HPDE6-E6E7 (cell line): ENCODE data around the gene PDE3A.

Experiments
- DNase-seq: peaks from one replicate; pipeline ENCODE4 v3.0.0; 2011; ENCODE audit warnings: missing footprints; ENCODE audit errors: extremely low spot score

PDE3A gene

DNA sequence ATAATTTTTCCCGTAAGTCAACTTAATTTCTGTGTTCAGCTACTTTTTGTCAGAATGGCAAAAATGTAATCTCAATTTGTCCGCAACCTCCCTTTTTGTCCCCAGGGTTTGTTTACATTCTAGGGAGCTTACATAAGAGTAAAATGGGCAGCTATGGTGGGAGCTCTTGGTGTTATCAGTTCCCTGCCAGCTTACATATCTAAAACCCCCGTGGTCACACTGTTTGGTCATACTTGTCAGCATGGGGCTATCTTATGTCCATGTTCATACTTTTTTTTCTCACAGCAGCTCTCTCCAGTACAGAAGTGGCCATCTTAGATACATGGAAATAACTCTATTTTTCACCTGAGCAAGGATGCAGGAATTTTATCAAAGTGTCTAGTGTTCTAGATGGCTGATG is 343.5 kb downstream of the PDE3A start:
- DNase-seq = no peak

DNA sequence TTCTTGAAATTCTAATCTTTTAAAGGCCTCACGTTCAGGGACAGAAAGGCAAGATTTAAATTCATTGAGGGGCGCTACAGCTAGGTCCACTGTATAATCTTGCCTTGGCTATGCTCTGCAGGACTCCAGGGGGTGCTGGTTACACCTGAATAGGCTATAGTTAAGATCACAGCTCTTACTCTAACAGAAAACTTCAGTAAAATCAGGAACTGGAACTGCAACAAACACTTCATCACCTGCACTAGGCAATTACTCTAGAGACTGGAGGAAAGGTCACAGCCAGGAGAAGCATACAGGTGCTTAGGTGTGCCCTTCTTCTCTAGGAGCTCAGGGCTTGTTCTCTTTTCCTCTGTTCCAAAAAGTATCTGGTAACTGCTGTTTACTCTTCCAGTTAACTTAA is 347.7 kb downstream of the PDE3A start:
- DNase-seq = no peak

GRCh38 chr12:20716985-20717384 is 348.6 kb downstream of the PDE3A start:
- DNase-seq = no peak

- no peak for DNase-seq
These were observed 350.0 kb downstream of the PDE3A start for GRCh38 chr12:20718294-20718693.

DNA sequence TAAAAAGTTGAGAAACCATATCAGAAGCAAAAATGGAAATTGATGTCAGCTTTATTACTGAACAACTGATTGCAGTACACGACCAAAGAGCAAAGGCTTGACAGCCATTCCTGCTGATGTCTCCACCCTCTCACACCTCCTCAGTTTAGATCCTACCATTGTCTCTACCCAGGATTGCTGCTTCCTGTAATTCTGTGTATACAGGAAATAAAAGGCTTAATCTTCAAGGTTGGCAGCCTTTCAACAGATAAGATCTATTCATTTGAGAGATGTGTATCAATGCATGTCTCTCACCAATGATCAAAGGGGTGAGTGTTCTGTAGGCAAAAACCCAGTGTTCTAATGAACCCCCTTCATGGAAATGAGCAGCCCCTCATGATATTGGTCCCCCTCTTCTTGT is 353.8 kb downstream of the PDE3A start:
- DNase-seq = no peak

- no peak for DNase-seq
These were observed 362.9 kb downstream of the PDE3A start for GRCh38 chr12:20731274-20731673.
